CD8-positive, alpha-beta memory T cell (primary cell): ENCODE measurements around the gene CD79B. TPM values are rescaled to one million over a fixed set of nuclear protein-coding genes. Genes with fewer than 3 reads are reported as not detected.

Experiments
- CTCF ChIA-PET: fragments of 350-600 bp; sonication (Branson Sonifier 250); formaldehyde crosslinking; loops from one replicate; lab custom pipeline; 2021; ENCODE audit warnings: antibody characterized with exemption; lab: Charles Lee
- POLR2A ChIA-PET: fragments of 350-600 bp; sonication (Branson Sonifier 250); formaldehyde crosslinking; loops from one replicate; lab custom pipeline; 2021; ENCODE audit warnings: antibody characterized with exemption; lab: Charles Lee
- DNase-seq, 5 donors: peaks; one replicate each; pipeline versions ENCODE4 v3.0.0 to v3.0.0-alpha.2; 2020 to 2022; ENCODE audit warnings: mixed read lengths in 1 of 5
- H3K27ac ChIP-seq: one replicate; pipeline ENCODE4 v1.7.0; 2013; ENCODE audit warnings: low read depth, mild to moderate bottlenecking, low read length, moderate library complexity
- H3K27me3 ChIP-seq: 2 replicates; pipeline ENCODE4 v1.7.0; 2013; ENCODE audit warnings: low read length, mild to moderate bottlenecking; ENCODE audit not compliant: insufficient read depth, poor library complexity, severe bottlenecking
- H3K36me3 ChIP-seq: 2 replicates; pipeline ENCODE4 v1.7.0; 2013; ENCODE audit warnings: mild to moderate bottlenecking, low read length, moderate library complexity; ENCODE audit not compliant: insufficient read depth
- H3K4me1 ChIP-seq: 2 replicates; pipeline ENCODE4 v1.7.0; 2013; ENCODE audit warnings: mild to moderate bottlenecking, low read length, moderate library complexity; ENCODE audit not compliant: insufficient read depth
- H3K4me3 ChIP-seq: 2 replicates; pipeline ENCODE4 v1.7.0; 2013; ENCODE audit warnings: mild to moderate bottlenecking, low read length
- H3K9me3 ChIP-seq: 2 replicates; pipeline ENCODE4 v1.7.0; 2013; ENCODE audit warnings: mild to moderate bottlenecking, low read length
- H3K27ac Mint-ChIP-seq, 8 donors: one replicate each; pipeline ENCODE4 v1.8.0; 2020 to 2021; ENCODE audit warnings: mixed read lengths in 8 of 8, mild to moderate bottlenecking in 6 of 8, inconsistent platforms in 3 of 8, moderate library complexity in 3 of 8
- H3K27me3 Mint-ChIP-seq, 2 donors: one replicate each; pipeline ENCODE4 v1.8.0; 2020 to 2021; ENCODE audit warnings: mixed read lengths in 2 of 2, mild to moderate bottlenecking in 1 of 2, moderate library complexity in 1 of 2
- H3K36me3 Mint-ChIP-seq, 3 donors: one replicate each; pipeline ENCODE4 v1.8.0; 2020 to 2021; ENCODE audit warnings: mixed read lengths in 3 of 3, inconsistent platforms in 1 of 3, mild to moderate bottlenecking in 1 of 3
- H3K4me1 Mint-ChIP-seq, 3 donors: one replicate each; pipeline ENCODE4 v1.8.0; 2020 to 2021; ENCODE audit warnings: mixed read lengths in 3 of 3, inconsistent platforms in 1 of 3, mild to moderate bottlenecking in 1 of 3
- H3K4me3 Mint-ChIP-seq, 7 donors: one replicate each; pipeline ENCODE4 v1.8.0; 2020 to 2021; ENCODE audit warnings: mixed read lengths in 7 of 7, mild to moderate bottlenecking in 6 of 7, moderate library complexity in 4 of 7, inconsistent platforms in 2 of 7
- H3K9me3 Mint-ChIP-seq, 5 donors: one replicate each; pipeline ENCODE4 v1.8.0; 2020 to 2022; ENCODE audit warnings: mixed read lengths in 5 of 5, mild to moderate bottlenecking in 3 of 5, moderate library complexity in 2 of 5, inconsistent platforms in 1 of 5
- polyA plus RNA-seq: library from polyadenylated mRNA; unstranded; fragments of 300-500 nt; fragmentation: Illumina TruSeq; gene quantifications from one replicate; pipeline ENCODE4 v1.2.3, GENCODE V29; 2021
- total RNA-seq, 2 experiments: library from RNA; stranded (reverse); gene quantifications; one replicate each; pipeline ENCODE4 v1.2.3, GENCODE V29; 2021

CD79B gene
- total and polyA plus RNA-seq, 3 experiments from 2014 or later, result 18.1 to 36.9 (median 22.2) TPM

DNA sequence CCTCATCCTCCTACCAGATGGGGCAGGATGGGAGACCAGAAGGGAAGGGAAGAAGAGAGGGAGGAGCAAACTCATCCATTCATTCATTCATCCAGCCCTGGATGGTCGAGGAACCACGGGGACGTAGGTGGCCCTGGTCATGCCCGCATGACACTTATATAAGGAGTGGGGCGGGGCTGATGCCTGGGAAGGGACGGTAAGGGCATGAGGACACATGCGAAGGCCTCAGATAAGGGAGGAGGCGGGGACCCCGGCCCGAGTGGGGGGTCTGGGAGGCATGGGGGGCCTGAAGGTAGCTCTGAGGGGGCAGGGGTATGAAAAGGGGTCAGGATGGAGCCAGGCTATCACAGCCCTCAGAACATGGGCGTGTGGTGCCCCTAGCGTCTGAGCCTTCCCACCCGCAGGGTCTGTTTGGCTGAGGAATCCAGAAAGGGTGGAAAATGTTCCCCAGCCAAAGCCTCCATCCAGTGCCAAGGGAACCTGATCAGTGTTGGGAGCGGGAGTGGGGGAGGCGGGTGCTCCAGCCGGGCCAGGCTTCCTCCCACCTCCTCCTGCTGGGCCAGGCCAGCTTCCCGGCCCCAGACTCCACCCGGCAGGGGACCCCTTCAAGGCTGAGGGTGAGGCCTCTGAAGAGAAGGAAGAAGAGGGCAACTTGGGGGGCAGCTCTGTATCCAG is 17.6 kb upstream of the CD79B start:
- CTCF ChIA-PET, result interaction anchor here (0.9 to 4.7 kb wide), 6 partner anchors 30 to 183 kb away, joined by 3 to 26 read pairs (median 10); partner anchors contain the start of genes CSHL1, GH1 and ICAM2
- DNase-seq, result no peak
- Histone ChIP-seq H3K4me1 (peaks cover 38% of the 10 kb centered on the region), H3K27ac (no peak overlapping the region), H3K9me3 (no peaks in the 10 kb centered on the region), H3K27me3 (no peaks in the 10 kb centered on the region), H3K36me3 (no peaks in the 10 kb centered on the region), H3K4me3 (no peak overlapping the region)
- H3K36me3 Mint-ChIP-seq, result no peaks in the 10 kb centered on the region
- no peaks in the 10 kb centered on the region for H3K27me3 Mint-ChIP-seq
- no peak overlapping the region for H3K4me3 Mint-ChIP-seq
- POLR2A ChIA-PET, result no interaction called here
- peaks cover 28 to 39% (median 33%) of the 10 kb centered on the region in 3 donors for H3K4me1 Mint-ChIP-seq
- no peak overlapping the region for H3K27ac Mint-ChIP-seq
- no peaks in the 10 kb centered on the region for H3K9me3 Mint-ChIP-seq

DNA sequence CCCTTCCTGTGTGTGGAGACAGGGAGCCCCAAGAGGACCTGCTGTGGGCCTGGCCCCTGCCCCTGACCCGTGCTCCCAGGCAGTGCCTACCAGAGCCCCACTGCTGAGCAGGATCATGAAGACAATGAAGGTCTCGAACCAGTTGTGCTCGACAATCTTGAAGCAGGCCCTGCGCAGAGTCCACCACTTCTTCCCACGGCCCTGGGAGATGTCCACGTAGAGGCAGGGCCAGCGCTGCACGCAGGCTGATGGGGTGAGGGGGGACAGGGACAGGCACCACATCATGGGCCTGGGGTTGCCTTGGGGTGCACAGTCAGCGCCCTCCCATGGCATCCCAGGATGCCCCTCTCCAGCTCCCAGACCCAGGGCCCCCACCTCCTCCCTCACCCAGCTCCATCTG is 16.4 kb upstream of the CD79B start:
- CTCF ChIA-PET, result interaction anchor here (0.5 to 4.7 kb wide), 2 partner anchors 29 to 77 kb away, joined by 3 to 26 read pairs; partner anchors contain the start of gene GH1

DNA sequence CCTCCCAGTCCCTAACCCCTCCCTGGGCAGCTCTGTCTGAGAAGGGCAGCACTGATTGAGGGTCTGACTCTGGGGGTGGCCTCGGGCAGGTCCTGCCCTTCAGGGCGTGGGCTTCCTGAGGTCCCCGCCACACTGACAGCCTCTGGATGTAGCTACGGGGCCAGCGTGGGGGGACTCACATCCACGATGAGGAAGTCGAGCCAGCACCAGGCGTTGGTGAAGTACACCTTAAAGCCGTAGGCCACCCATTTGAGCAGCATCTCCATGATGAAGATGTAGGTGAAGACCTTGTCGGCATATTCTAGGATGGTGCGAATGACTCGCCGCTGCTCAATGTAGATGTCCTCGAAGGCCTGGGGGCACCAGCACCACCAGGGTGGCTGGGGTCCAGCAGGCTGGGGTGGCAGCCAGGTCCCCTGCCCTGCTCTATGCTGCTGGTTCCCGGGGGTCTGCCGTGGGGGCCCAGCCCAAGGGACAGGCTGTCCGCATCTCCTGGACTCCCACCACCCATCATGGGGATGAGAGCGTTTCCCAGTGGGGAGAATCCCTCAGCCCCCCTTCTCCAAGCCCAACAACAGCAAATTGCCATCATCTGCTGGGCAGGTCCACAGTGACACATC is 15.7 kb upstream of the CD79B start:
- Mint-ChIP-seq H3K4me3 (no peak overlapping the region), H3K9me3 (no peaks in the 10 kb centered on the region), H3K27me3 (no peaks in the 10 kb centered on the region), H3K36me3 (no peaks in the 10 kb centered on the region), H3K27ac (no peak overlapping the region), H3K4me1 (peaks cover 18 to 31% (median 24%) of the 10 kb centered on the region in 3 donors)
- Histone ChIP-seq H3K27ac (no peak overlapping the region), H3K4me3 (no peak overlapping the region), H3K9me3 (no peaks in the 10 kb centered on the region), H3K27me3 (no peaks in the 10 kb centered on the region), H3K4me1 (peaks cover 23% of the 10 kb centered on the region), H3K36me3 (no peaks in the 10 kb centered on the region)
- CTCF ChIA-PET, result interaction anchor here (1.3 to 2.9 kb wide), 8 partner anchors 19 to 198 kb away, joined by 5 to 48 read pairs (median 12); partner anchors contain the start of gene GH1
- POLR2A ChIA-PET, result interaction anchor here (1.8 kb wide), 1 partner anchor 72 kb away, joined by 14 read pairs; the partner anchor contains the start of gene ICAM2
- DNase-seq, result no peak

More for the DNA sequence above, 16.4 kb upstream of the CD79B start:
- H3K4me3 Mint-ChIP-seq, result no peak overlapping the region
- DNase-seq, result no peak
- no peak overlapping the region for H3K27ac ChIP-seq
- no peak overlapping the region for H3K27ac Mint-ChIP-seq
- no peaks in the 10 kb centered on the region for H3K36me3 ChIP-seq
- no peaks in the 10 kb centered on the region for H3K9me3 ChIP-seq
- POLR2A ChIA-PET, result no interaction called here
- H3K27me3 Mint-ChIP-seq, result no peaks in the 10 kb centered on the region
- no peaks in the 10 kb centered on the region for H3K36me3 Mint-ChIP-seq
- no peaks in the 10 kb centered on the region for H3K27me3 ChIP-seq
- no peaks in the 10 kb centered on the region for H3K9me3 Mint-ChIP-seq
- H3K4me3 ChIP-seq, result no peak overlapping the region
- H3K4me1 ChIP-seq, result peaks cover 26% of the 10 kb centered on the region
- peaks cover 18 to 31% (median 22%) of the 10 kb centered on the region in 3 donors for H3K4me1 Mint-ChIP-seq

DNA sequence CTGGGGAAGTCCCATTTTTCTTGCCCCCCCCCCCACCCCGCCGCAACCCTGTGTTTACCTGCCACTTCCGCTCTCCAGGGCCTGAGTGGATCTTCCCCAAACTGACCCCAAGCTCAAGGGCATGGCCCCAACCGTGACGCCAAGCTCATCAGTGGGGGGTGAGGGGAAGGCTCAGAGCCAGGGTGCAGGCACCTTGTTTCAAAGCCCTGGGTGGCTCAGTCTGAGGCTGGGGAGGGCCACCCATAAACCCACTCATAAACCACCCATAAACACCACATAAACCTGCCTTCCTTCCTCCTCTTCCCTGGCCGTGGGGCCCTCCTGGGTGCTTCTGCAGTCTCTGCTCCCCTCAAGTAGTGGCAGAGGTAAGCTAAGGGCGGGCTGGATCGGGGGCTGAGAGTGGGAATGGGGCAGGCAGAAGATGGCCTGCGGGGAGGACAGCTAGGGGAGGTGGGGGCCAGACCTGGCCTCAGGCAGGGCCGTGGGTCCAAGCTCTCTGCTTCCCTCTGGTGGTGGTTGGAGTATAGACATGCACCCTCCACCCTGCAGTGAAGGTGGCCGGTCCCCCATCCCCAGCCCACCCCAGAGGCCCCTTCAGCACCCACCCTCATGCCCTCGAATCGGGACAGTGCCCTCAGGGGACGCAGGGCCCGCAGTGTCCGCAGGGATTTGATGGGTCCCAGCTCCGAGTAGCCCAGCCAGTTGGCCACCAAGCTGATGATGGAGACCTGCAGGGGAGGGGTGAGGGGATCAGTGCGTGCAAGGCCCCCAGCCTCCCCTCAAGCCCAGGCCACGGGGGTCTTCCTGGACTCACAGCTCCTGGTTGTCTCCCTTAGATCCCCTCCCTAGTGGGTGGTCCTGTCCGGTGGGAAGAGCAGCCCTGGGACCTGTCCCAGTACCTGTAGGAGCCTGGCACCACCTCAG is 14.6 kb upstream of the CD79B start:
- H3K27me3 ChIP-seq, result no peaks in the 10 kb centered on the region
- H3K4me1 ChIP-seq, result peaks cover 23% of the 10 kb centered on the region
- no peaks in the 10 kb centered on the region for H3K36me3 ChIP-seq
- no peaks in the 10 kb centered on the region for H3K27me3 Mint-ChIP-seq
- peaks cover 15 to 31% (median 22%) of the 10 kb centered on the region in 3 donors for H3K4me1 Mint-ChIP-seq
- POLR2A ChIA-PET, result interaction anchor here (0.6 to 1.8 kb wide), 7 partner anchors 14 to 532 kb away, joined by 3 to 14 read pairs (median 5); partner anchors contain the start of genes CD79B and ICAM2
- H3K4me3 Mint-ChIP-seq, result peak overlapping the region; percentile 31 to 87 (median 83)
- no peaks in the 10 kb centered on the region for H3K36me3 Mint-ChIP-seq
- peak overlapping the region; percentile 39 for H3K4me3 ChIP-seq
- H3K9me3 Mint-ChIP-seq, result no peaks in the 10 kb centered on the region
- CTCF ChIA-PET, result interaction anchor here (0.7 to 2.9 kb wide), 35 partner anchors 9 to 325 kb away, joined by 3 to 48 read pairs (median 6); partner anchors contain the start of genes CD79B, CSHL1, ERN1 and GH1
- H3K27ac ChIP-seq, result no peak overlapping the region
- peak overlapping the region in 6 of 8 donors; percentile 32 to 75 (median 62) for H3K27ac Mint-ChIP-seq
- DNase-seq, result peak; percentile 25 to 67 (median 63)
- H3K9me3 ChIP-seq, result no peaks in the 10 kb centered on the region

DNA sequence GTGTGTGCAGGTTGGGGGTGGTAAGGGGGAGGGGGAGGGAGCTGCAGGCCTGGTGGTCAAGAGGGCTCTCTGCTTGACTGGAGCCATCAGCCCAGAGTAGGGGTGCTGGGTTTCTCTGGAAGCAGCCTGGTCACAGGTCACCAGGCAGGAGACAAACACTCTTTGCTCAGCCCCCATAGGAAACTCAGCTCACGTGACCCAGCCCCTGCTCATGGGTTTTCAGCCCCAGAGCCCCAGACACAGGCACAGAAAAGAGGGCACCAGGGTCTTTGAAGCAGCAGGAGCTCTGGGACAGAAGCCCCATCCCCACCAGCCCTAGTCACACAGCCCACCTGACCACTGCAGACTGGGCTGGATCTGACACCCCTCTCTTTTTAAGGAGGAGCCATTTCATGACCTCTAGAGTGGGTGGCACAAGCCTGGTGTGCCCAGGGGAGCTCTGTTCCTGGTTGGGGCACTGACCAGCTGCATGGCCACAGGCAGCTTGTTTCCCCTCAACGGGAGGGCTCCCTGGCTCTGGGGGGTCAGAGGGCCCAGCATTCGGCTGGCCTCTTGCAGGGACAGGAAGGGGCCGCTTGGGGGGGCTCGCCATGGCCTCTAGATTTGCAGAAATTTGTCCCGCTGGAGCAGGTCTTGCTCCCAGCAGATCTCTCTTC is 13.8 kb upstream of the CD79B start:
- Histone ChIP-seq H3K36me3 (no peaks in the 10 kb centered on the region), H3K4me1 (peaks cover 23% of the 10 kb centered on the region), H3K9me3 (no peaks in the 10 kb centered on the region), H3K27me3 (no peaks in the 10 kb centered on the region), H3K27ac (no peak overlapping the region), H3K4me3 (no peak overlapping the region)
- Mint-ChIP-seq H3K27ac (peak overlapping the region in 1 of 8 donors; percentile 32), H3K36me3 (no peaks in the 10 kb centered on the region), H3K4me1 (peaks cover 15 to 29% (median 20%) of the 10 kb centered on the region in 3 donors), H3K9me3 (no peaks in the 10 kb centered on the region), H3K4me3 (peak overlapping the region in 6 of 7 donors; percentile 37 to 87 (median 75)), H3K27me3 (no peaks in the 10 kb centered on the region)
- POLR2A ChIA-PET, result interaction anchor here (0.6 to 1.8 kb wide), 7 partner anchors 13 to 531 kb away, joined by 3 to 14 read pairs (median 5); partner anchors contain the start of genes CD79B and ICAM2
- CTCF ChIA-PET, result interaction anchor here (0.7 to 2.9 kb wide), 35 partner anchors 9 to 326 kb away, joined by 3 to 48 read pairs (median 6); partner anchors contain the start of genes CD79B, CSHL1, ERN1 and GH1
- no peak for DNase-seq

DNA sequence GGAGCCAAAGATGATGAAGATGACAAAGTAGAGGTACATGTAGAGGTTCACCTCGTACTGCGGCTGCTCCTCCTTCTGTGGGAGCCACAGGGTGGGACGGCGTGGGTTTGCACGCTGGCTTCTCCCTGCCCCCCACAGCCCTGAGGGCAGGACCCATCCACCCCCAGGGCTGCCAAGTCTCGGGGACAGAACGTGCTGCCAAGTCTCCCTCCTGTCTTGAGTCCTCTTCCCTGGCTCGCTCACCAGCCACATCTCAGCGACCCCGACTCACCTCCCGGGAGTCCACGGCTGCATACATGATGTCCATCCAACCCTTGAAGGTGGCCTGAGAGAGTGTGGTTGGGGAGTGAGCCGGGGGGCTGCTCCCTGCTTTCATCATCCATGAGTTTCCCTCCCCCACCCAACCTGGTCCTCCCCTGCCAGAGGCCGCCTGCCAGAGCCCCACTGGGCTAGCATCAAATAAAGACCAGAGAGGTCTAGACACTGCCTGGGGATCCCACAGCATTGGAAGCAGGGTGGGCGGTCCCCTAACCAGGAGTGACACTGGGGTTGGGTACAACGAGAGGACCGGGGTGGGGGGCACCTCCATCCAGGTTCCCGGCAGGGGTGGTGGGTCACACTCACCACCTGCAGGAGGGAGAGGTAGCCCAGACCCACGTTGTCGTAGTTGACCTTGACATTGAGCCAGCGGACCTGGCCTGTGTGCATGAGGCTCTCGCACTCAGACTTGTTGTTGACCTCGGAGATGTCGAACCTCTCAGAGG is 12.8 kb upstream of the CD79B start:
- peak overlapping the region in 2 of 8 donors; percentile 43 to 60 for H3K27ac Mint-ChIP-seq
- H3K4me1 Mint-ChIP-seq, result peaks cover 15 to 28% (median 18%) of the 10 kb centered on the region in 3 donors
- ChIA-PET CTCF (interaction anchor here (1.8 to 2.9 kb wide), 5 partner anchors 26 to 188 kb away, joined by 8 to 48 read pairs (median 14); partner anchors contain the start of genes GH1 and ICAM2), POLR2A (no interaction called here)
- no peaks in the 10 kb centered on the region for H3K36me3 ChIP-seq
- no peak overlapping the region for H3K27ac ChIP-seq
- H3K4me3 Mint-ChIP-seq, result peak overlapping the region in 4 of 7 donors; percentile 19 to 61 (median 39)
- H3K27me3 ChIP-seq, result no peaks in the 10 kb centered on the region
- peaks cover 23% of the 10 kb centered on the region for H3K4me1 ChIP-seq
- no peaks in the 10 kb centered on the region for H3K9me3 ChIP-seq
- no peak overlapping the region for H3K4me3 ChIP-seq
- H3K27me3 Mint-ChIP-seq, result no peaks in the 10 kb centered on the region
- no peaks in the 10 kb centered on the region for H3K36me3 Mint-ChIP-seq
- H3K9me3 Mint-ChIP-seq, result peaks cover 0 to 2% (median 0%) of the 10 kb centered on the region in 5 donors
- no peak for DNase-seq
